ENCODE data around the gene IPMK. TPM values are rescaled to one million over a fixed set of nuclear protein-coding genes. Genes with fewer than 3 reads are reported as not detected.
A peak's percentile ranks its signal among the peaks of the same experiment; 100 is the strongest.
"Not testable (repeated sequence)": the region's sequence is repeated elsewhere in the genome, so short reads cannot be mapped to it uniquely, and the experiment has no call there.

IPMK gene
- total RNA-seq, 1 donor from 2014 or later, result 6.8 TPM

DNA sequence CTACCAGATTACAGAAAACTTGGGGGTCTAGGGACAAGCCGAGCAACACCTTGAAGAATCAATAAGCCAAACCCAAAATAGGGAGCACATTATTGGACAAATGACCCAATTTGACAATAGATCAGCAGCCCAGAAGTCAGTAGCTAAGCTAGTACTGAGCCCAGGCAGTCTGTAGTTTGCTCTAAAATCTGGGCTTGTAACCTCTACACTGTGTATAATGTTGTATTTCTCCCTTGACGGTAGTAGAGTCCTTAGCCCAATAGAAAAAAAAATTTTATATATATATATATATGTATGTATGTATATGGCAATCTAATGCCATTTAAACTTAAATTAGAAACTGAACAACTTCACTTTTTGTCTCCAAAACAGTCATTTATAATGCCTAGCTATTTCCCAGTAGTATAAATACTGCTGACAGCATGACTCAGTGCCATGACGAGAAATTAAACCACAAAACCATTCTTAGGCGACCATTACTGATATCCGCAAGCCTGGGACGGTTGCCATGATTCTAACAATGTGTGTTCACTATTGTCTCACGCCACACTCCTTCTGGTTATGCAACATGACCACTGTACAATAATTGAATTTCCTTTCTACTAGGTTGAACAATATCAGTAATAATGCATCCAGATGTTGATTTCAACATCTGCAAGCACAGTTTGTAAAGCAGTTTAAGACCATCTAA, 110.5 kb downstream of the IPMK start:
- DNase-seq (ENCODE audit: low read depth) (peak; percentile 98), FAIRE-seq (peak; percentile 86)
- H3K79me2 ChIP-seq (ENCODE audit: insufficient read depth, low read length), result no peaks in the 10 kb centered on the region
- H3K4me1 ChIP-seq (ENCODE audit: insufficient read depth, low read length), result peaks cover 13% of the 10 kb centered on the region
- no peaks in the 10 kb centered on the region for H4K20me1 ChIP-seq (ENCODE audit: insufficient read depth, low read length)
- Mint-ChIP-seq H3K9me3 (ENCODE audit: unreplicated experiment) (no peaks in the 10 kb centered on the region), H3K36me3 (ENCODE audit: low read depth, unreplicated experiment) (no peaks in the 10 kb centered on the region), H3K4me3 (ENCODE audit: unreplicated experiment) (no peak overlapping the region), H3K27me3 (ENCODE audit: low read depth, unreplicated experiment) (peaks cover 2% of the 10 kb centered on the region), H3K4me1 (ENCODE audit: low read depth, unreplicated experiment) (peaks cover 2% of the 10 kb centered on the region), H3K27ac (ENCODE audit: unreplicated experiment) (no peak overlapping the region)
- no peaks in the 10 kb centered on the region for H3K36me3 ChIP-seq (ENCODE audit: insufficient read depth, low read length)
- H3K9me3 ChIP-seq (ENCODE audit: insufficient read depth, low read depth, low read length), result no peaks in the 10 kb centered on the region
- H3K9ac ChIP-seq (ENCODE audit: low read length), result no peak overlapping the region
- peaks cover 11% of the 10 kb centered on the region for H3K27me3 ChIP-seq (ENCODE audit: insufficient read depth, low read length)
- H3K4me3 ChIP-seq (ENCODE audit: insufficient read depth, low read depth, low read length), result no peak overlapping the region
- no peak overlapping the region for H2AFZ ChIP-seq (ENCODE audit: low read depth, low read length)
- H3K27ac ChIP-seq (ENCODE audit: low read depth, low read length), result no peak overlapping the region
- no peak for TF ChIP-seq EZH2 (IDR thresholded peaks at IDR 0.05; ENCODE audit: insufficient read depth, low read length)
- TF ChIP-seq, protein P1, sequence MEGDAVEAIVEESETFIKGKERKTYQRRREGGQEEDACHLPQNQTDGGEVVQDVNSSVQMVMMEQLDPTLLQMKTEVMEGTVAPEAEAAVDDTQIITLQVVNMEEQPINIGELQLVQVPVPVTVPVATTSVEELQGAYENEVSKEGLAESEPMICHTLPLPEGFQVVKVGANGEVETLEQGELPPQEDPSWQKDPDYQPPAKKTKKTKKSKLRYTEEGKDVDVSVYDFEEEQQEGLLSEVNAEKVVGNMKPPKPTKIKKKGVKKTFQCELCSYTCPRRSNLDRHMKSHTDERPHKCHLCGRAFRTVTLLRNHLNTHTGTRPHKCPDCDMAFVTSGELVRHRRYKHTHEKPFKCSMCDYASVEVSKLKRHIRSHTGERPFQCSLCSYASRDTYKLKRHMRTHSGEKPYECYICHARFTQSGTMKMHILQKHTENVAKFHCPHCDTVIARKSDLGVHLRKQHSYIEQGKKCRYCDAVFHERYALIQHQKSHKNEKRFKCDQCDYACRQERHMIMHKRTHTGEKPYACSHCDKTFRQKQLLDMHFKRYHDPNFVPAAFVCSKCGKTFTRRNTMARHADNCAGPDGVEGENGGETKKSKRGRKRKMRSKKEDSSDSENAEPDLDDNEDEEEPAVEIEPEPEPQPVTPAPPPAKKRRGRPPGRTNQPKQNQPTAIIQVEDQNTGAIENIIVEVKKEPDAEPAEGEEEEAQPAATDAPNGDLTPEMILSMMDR (IDR thresholded peaks at IDR 0.05; ENCODE audit: insufficient read depth, low read depth, low read length), result no peak
- H3K4me2 ChIP-seq (ENCODE audit: low read length), result peak overlapping the region; percentile 51

DNA sequence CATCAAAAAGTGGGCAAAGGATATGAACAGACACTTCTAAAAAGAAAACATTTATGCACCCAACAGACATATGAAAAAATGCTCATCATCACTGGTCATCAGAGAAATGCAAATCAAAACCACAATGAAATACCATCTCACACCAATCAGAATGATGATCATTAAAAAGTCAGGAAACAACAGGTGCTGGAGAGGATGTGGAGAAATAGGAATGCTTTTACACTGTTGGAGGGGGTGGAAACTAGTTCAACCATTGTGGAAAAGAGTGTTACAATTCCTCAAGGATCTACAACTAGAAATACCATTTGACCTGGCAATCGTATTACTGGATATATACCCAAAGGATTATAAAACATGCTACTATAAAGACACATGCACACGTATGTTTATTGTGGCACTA, 111.8 kb downstream of the IPMK start:
- H2AFZ ChIP-seq (ENCODE audit: low read depth, low read length); H3K9me3 ChIP-seq (ENCODE audit: insufficient read depth, low read depth, low read length); H3K27ac ChIP-seq (ENCODE audit: low read depth, low read length); H3K9me3 Mint-ChIP-seq (ENCODE audit: unreplicated experiment); H3K4me3 ChIP-seq (ENCODE audit: insufficient read depth, low read depth, low read length); H3K27me3 Mint-ChIP-seq (ENCODE audit: low read depth, unreplicated experiment); H3K36me3 ChIP-seq (ENCODE audit: insufficient read depth, low read length); H3K4me3 Mint-ChIP-seq (ENCODE audit: unreplicated experiment); H3K79me2 ChIP-seq (ENCODE audit: insufficient read depth, low read length); H3K4me1 Mint-ChIP-seq (ENCODE audit: low read depth, unreplicated experiment); H4K20me1 ChIP-seq (ENCODE audit: insufficient read depth, low read length); H3K4me2 ChIP-seq (ENCODE audit: low read length); H3K27ac Mint-ChIP-seq (ENCODE audit: unreplicated experiment); H3K36me3 Mint-ChIP-seq (ENCODE audit: low read depth, unreplicated experiment); FAIRE-seq; H3K9ac ChIP-seq (ENCODE audit: low read length): not testable (repeated sequence)
- Histone ChIP-seq H3K4me1 (ENCODE audit: insufficient read depth, low read length) (peaks cover 13% of the 10 kb centered on the region), H3K27me3 (ENCODE audit: insufficient read depth, low read length) (peaks cover 11% of the 10 kb centered on the region)
- peak; percentile 23 for DNase-seq (ENCODE audit: low read depth)

- DNase-seq (ENCODE audit: low read depth) (peak; percentile 15), FAIRE-seq (no peak)
- H3K4me1 Mint-ChIP-seq (ENCODE audit: low read depth, unreplicated experiment), result peaks cover 2% of the 10 kb centered on the region
- no peaks in the 10 kb centered on the region for H3K36me3 Mint-ChIP-seq (ENCODE audit: low read depth, unreplicated experiment)
- no peak for TF ChIP-seq EZH2 (IDR thresholded peaks at IDR 0.05; ENCODE audit: insufficient read depth, low read length)
- TF ChIP-seq, protein P1 (IDR thresholded peaks at IDR 0.05; ENCODE audit: insufficient read depth, low read depth, low read length), result no peak
- H3K4me3 Mint-ChIP-seq (ENCODE audit: unreplicated experiment), result no peak overlapping the region
- Histone ChIP-seq H3K9me3 (ENCODE audit: insufficient read depth, low read depth, low read length) (no peaks in the 10 kb centered on the region), H3K79me2 (ENCODE audit: insufficient read depth, low read length) (no peaks in the 10 kb centered on the region), H3K4me3 (ENCODE audit: insufficient read depth, low read depth, low read length) (no peak overlapping the region), H2AFZ (ENCODE audit: low read depth, low read length) (no peak overlapping the region), H3K4me1 (ENCODE audit: insufficient read depth, low read length) (peaks cover 13% of the 10 kb centered on the region), H3K4me2 (ENCODE audit: low read length) (no peak overlapping the region), H4K20me1 (ENCODE audit: insufficient read depth, low read length) (no peaks in the 10 kb centered on the region), H3K27me3 (ENCODE audit: insufficient read depth, low read length) (peaks cover 14% of the 10 kb centered on the region), H3K27ac (ENCODE audit: low read depth, low read length) (no peak overlapping the region), H3K9ac (ENCODE audit: low read length) (no peak overlapping the region), H3K36me3 (ENCODE audit: insufficient read depth, low read length) (no peaks in the 10 kb centered on the region)
- no peaks in the 10 kb centered on the region for H3K27me3 Mint-ChIP-seq (ENCODE audit: low read depth, unreplicated experiment)
- H3K9me3 Mint-ChIP-seq (ENCODE audit: unreplicated experiment), result no peaks in the 10 kb centered on the region
- H3K27ac Mint-ChIP-seq (ENCODE audit: unreplicated experiment), result no peak overlapping the region
Measured at GRCh38 chr10:58153751-58154150, 113.9 kb downstream of the IPMK start.
